ENCODE measurements around the gene MDFI. TPM values are rescaled to one million over a fixed set of nuclear protein-coding genes. Genes with fewer than 3 reads are reported as not detected.

The MDFI gene
- total RNA-seq, 2 experiments from 2014 or later = not detected

DNA sequence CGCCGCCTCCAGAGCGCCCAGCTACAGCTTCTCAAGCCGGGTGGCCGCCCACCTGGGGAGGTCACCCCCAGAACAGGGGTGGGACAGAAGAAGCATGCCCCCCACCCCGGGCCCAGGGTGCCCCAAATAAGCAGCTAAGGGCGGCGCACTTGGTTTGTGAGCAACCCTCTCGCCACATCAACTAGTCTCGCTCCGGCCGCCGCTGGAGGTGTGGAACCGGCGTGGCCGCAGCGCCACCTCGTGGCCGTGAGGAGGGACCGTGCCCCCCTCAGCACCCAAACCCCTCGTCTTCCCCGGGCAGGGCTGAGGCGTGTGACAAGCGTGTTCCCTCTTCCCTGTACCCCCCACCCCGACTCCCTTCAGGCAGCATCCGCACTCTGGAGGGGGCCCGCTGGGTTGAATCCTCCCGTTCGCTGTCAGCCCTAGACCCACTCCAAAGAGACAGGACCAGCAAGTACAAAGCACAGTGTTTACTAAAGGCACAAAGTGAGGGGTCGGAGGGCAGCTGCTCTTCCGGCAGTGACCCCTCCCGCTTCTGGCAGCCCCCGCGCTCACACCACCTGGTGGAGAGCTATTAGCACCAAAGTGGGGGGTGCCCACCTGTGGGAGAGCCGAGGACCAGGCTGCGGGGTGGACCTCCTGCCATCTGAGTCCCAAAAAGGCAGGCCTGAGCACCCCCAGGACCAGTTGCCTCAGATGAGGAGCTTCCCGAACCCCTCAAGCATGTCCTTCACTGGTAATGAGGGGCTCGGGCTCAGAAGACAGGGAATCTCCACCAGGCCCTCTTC is 45.4 kb downstream of the MDFI start:
- Histone ChIP-seq H3K79me2 (ENCODE audit: insufficient read depth, low read depth, low read length) (no peaks in the 10 kb centered on the region), H3K9me3 (ENCODE audit: low read length) (no peaks in the 10 kb centered on the region), H3K4me1 (ENCODE audit: insufficient read depth, low read length, poor library complexity, severe bottlenecking) (peaks cover 16% of the 10 kb centered on the region), H4K20me1 (ENCODE audit: insufficient read depth, low read length) (no peaks in the 10 kb centered on the region), H3K27ac (ENCODE audit: low read depth, low read length, poor library complexity, severe bottlenecking) (no peak overlapping the region), H2AFZ (ENCODE audit: low read length) (no peak overlapping the region), H3K36me3 (ENCODE audit: insufficient read depth, low read length) (peaks cover 44% of the 10 kb centered on the region), H3K4me3 (ENCODE audit: low read depth, low read length, poor library complexity, severe bottlenecking) (no peak overlapping the region), H3K9me2 (ENCODE audit: insufficient read depth, low read length) (no peaks in the 10 kb centered on the region), H3K4me2 (ENCODE audit: low read length) (peak overlapping the region; percentile 13; the same call in 1 of the 2 replicates)
- no peak for TF ChIP-seq EZH2phosphoT487 (IDR thresholded peaks at IDR 0.05; ENCODE audit: borderline replicate concordance, low read depth, low read length)
- TF ChIP-seq, protein P1, sequence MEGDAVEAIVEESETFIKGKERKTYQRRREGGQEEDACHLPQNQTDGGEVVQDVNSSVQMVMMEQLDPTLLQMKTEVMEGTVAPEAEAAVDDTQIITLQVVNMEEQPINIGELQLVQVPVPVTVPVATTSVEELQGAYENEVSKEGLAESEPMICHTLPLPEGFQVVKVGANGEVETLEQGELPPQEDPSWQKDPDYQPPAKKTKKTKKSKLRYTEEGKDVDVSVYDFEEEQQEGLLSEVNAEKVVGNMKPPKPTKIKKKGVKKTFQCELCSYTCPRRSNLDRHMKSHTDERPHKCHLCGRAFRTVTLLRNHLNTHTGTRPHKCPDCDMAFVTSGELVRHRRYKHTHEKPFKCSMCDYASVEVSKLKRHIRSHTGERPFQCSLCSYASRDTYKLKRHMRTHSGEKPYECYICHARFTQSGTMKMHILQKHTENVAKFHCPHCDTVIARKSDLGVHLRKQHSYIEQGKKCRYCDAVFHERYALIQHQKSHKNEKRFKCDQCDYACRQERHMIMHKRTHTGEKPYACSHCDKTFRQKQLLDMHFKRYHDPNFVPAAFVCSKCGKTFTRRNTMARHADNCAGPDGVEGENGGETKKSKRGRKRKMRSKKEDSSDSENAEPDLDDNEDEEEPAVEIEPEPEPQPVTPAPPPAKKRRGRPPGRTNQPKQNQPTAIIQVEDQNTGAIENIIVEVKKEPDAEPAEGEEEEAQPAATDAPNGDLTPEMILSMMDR (conservative IDR thresholded peaks at IDR 0.05; ENCODE audit: low read length) = peak; percentile 85
- intact Hi-C loops (cut with micrococcal nuclease; ENCODE audit: unreplicated experiment) = loop anchor here (2.0 to 5.0 kb wide), 4 partner anchors 51 to 315 kb away; partner anchors contain the start of genes FRS3 and TFEB
- DNase-seq (ENCODE audit: low spot score) = peak; percentile 81
- ChIA-PET POLR2A (interaction anchor here (0.9 kb wide), 1 partner anchor 81 kb away, joined by 3 read pairs; no protein-coding TSS in a partner anchor), CTCF (ENCODE audit: unreplicated experiment) (interaction anchor here (0.7 kb wide), 1 partner anchor 81 kb away, joined by 5 read pairs; no protein-coding TSS in a partner anchor)
- no TSS peak for BruUV-seq (replicated peaks)

DNA sequence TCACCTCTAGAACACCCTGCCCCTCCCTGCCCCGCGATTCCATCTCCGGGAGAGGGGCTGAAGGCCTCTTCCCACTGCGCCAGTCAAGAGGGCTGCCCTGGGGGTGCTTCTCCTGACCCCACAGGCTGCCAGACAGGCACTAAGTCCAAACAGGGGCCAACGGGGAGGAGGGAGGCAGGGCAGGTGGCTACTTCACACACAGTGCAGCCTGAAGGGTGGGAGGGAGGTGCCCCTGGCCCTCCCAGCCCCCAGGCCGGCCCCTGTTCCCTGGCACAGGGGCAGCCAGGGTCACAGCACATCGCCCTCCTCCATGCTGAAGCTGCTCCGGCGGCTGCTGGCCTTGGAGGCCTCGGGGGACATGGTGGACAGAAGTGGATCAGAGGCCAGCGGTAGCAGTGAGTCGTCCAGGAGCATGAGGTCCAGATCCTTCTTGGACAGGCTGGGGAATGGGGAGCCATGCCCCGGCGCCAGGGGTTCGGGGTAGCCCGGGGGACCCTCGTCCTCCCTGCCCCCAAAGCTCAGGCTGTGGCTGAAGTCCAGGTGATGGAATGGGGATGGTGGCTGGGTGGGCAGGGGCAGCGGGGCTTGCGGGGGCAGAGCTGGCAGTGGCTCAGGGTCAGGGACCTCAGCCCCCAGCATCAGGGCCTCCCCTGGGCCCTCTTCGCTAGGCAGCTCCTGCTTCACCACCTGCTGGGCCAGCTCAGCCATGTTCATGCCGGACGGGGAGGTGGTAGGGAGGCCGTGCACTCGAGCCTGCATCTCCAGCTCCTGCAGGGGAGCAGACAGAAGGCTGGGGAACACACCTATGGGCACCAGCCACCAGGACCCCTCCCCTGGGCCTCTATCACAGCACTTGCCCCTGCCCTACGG is 46.3 kb downstream of the MDFI start:
- H2AFZ ChIP-seq (ENCODE audit: low read length) = no peak overlapping the region
- H3K79me2 ChIP-seq (ENCODE audit: insufficient read depth, low read depth, low read length) = no peaks in the 10 kb centered on the region
- no peak overlapping the region for H3K4me3 ChIP-seq (ENCODE audit: low read depth, low read length, poor library complexity, severe bottlenecking)
- no peaks in the 10 kb centered on the region for H4K20me1 ChIP-seq (ENCODE audit: insufficient read depth, low read length)
- H3K4me2 ChIP-seq (ENCODE audit: low read length) = no peak overlapping the region; the same call in 1 of the 2 replicates
- no peaks in the 10 kb centered on the region for H3K9me3 ChIP-seq (ENCODE audit: low read length)
- no TSS peak for BruUV-seq (replicated peaks)
- DNase-seq (ENCODE audit: low spot score) = no peak
- POLR2A ChIA-PET = no interaction called here
- no peak for TF ChIP-seq EZH2phosphoT487 (IDR thresholded peaks at IDR 0.05; ENCODE audit: borderline replicate concordance, low read depth, low read length)
- TF ChIP-seq, protein P1 (conservative IDR thresholded peaks at IDR 0.05; ENCODE audit: low read length) = no peak
- H3K36me3 ChIP-seq (ENCODE audit: insufficient read depth, low read length) = peaks cover 51% of the 10 kb centered on the region
- peaks cover 16% of the 10 kb centered on the region for H3K4me1 ChIP-seq (ENCODE audit: insufficient read depth, low read length, poor library complexity, severe bottlenecking)
- no peak overlapping the region for H3K27ac ChIP-seq (ENCODE audit: low read depth, low read length, poor library complexity, severe bottlenecking)
- H3K9me2 ChIP-seq (ENCODE audit: insufficient read depth, low read length) = no peaks in the 10 kb centered on the region
- CTCF ChIA-PET (ENCODE audit: unreplicated experiment) = interaction anchor here (1.5 kb wide), 1 partner anchor 32 kb away, joined by 5 read pairs; no protein-coding TSS in a partner anchor
- intact Hi-C loops (cut with micrococcal nuclease; ENCODE audit: unreplicated experiment) = loop anchor here (5.0 kb wide), 2 partner anchors 93 to 222 kb away; partner anchors contain the start of gene FRS3
